Nephron (organoid): ENCODE measurements around the gene TRPM2.

Source experiments
- H3K27ac Mint-ChIP-seq, 3 experiments: 2 replicates each; pipeline ENCODE4 v1.8.0; 2020; ENCODE audit warnings: mixed read lengths in 3 of 3, mild to moderate bottlenecking in 2 of 3, moderate library complexity in 1 of 3
- H3K27me3 Mint-ChIP-seq: 2 replicates; pipeline ENCODE4 v1.8.0; 2021; ENCODE audit warnings: low read depth, mild to moderate bottlenecking, moderate library complexity, mixed read lengths
- H3K36me3 Mint-ChIP-seq: 2 replicates; pipeline ENCODE4 v1.8.0; 2020; ENCODE audit warnings: low read depth, mixed read lengths
- H3K4me1 Mint-ChIP-seq: 2 replicates; pipeline ENCODE4 v1.8.0; 2020; ENCODE audit warnings: mixed read lengths
- H3K4me3 Mint-ChIP-seq, 3 experiments: 2 replicates each; pipeline ENCODE4 v1.8.0; 2020; ENCODE audit warnings: mild to moderate bottlenecking in 3 of 3, mixed read lengths in 3 of 3, moderate library complexity in 2 of 3
- H3K9me3 Mint-ChIP-seq: 2 replicates; pipeline ENCODE4 v1.8.0; 2020; ENCODE audit warnings: mixed read lengths
- CTCF ChIP-seq, 3 experiments: fragments of 200-600 bp; sonication (generic); IDR thresholded peaks; one replicate each; pipeline ENCODE4 v1.5.0; 2021; ENCODE audit warnings: antibody characterized with exemption in 3 of 3; ENCODE audit not compliant: unreplicated experiment in 3 of 3

TRPM2 gene

DNA sequence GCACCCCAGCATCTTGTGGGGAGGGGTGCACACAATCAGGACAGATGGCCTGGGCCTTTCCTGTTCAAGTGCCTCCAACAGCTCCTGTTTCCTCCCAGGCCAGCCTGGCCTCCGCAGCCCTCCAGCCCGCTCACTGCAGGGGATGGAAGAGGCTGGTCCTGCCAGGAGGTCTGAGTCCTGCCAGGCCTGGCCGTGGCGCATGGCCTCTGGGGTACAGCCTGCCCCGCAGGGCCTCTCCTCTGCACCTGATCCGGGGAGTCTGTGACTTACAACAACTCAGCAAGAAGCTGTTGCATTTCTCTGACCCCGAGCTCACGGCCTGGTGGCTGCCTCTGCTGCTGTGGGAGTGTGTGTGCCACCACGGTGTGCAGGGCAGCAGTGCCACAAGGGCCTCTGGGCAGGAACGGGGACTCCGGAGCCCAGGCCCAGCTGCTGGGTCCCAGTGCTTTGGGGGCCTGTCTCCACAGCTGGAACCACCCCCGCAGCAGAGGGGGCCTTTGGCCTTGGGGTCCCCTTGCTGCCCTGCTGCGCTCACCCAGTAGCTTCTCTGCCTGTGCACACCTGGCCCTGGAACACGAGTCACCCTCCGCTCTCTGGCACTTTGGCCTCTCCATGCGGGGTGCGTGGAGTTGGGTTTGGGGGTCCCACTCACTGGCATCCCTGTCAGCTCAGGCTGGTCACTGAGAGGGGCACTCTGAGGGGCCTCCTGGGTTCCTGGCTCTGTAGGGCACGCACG lies 84.4 kb downstream of the TRPM2 start:
- no peak overlapping the region for H3K27ac Mint-ChIP-seq
- no peaks in the 10 kb centered on the region for H3K9me3 Mint-ChIP-seq
- H3K36me3 Mint-ChIP-seq: no peaks in the 10 kb centered on the region
- no peaks in the 10 kb centered on the region for H3K27me3 Mint-ChIP-seq
- peaks cover 4% of the 10 kb centered on the region for H3K4me1 Mint-ChIP-seq
- H3K4me3 Mint-ChIP-seq: no peak overlapping the region
- no peak for TF ChIP-seq CTCF (IDR thresholded peaks at IDR 0.05; ENCODE audit: unreplicated experiment in 3 of 3)

GRCh38 chr21:44438531-44439210 lies 85.2 kb downstream of the TRPM2 start:
- TF ChIP-seq CTCF (IDR thresholded peaks at IDR 0.05; ENCODE audit: unreplicated experiment in 3 of 3): no peak
- Mint-ChIP-seq H3K9me3 (no peaks in the 10 kb centered on the region), H3K27ac (no peak overlapping the region), H3K36me3 (no peaks in the 10 kb centered on the region), H3K4me1 (peaks cover 4% of the 10 kb centered on the region), H3K27me3 (no peaks in the 10 kb centered on the region), H3K4me3 (no peak overlapping the region)

DNA sequence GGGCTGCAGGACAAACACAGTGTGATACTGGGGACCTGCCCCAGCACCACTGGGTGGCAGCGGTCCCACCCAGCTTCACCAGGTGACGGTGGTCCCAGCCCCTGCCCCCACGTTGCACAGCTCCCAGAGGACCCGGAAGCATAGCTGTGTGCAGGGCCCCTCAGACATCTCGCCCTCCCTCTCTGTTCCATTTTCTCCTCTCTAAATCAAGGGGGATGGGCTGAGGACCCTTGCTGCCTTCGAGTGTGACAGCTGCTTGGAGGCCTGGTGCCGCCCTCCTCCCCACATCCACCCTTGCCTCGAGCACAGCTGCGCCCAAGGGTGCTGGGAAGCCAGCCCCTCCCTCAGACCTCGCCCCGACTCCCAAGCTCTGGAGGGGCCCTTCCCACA lies 85.8 kb downstream of the TRPM2 start:
- H3K27ac Mint-ChIP-seq: no peak overlapping the region
- no peak for TF ChIP-seq CTCF (IDR thresholded peaks at IDR 0.05; ENCODE audit: unreplicated experiment in 3 of 3)
- no peaks in the 10 kb centered on the region for H3K27me3 Mint-ChIP-seq
- H3K4me3 Mint-ChIP-seq: no peak overlapping the region
- H3K36me3 Mint-ChIP-seq: no peaks in the 10 kb centered on the region
- H3K4me1 Mint-ChIP-seq: peaks cover 4% of the 10 kb centered on the region
- no peaks in the 10 kb centered on the region for H3K9me3 Mint-ChIP-seq

DNA sequence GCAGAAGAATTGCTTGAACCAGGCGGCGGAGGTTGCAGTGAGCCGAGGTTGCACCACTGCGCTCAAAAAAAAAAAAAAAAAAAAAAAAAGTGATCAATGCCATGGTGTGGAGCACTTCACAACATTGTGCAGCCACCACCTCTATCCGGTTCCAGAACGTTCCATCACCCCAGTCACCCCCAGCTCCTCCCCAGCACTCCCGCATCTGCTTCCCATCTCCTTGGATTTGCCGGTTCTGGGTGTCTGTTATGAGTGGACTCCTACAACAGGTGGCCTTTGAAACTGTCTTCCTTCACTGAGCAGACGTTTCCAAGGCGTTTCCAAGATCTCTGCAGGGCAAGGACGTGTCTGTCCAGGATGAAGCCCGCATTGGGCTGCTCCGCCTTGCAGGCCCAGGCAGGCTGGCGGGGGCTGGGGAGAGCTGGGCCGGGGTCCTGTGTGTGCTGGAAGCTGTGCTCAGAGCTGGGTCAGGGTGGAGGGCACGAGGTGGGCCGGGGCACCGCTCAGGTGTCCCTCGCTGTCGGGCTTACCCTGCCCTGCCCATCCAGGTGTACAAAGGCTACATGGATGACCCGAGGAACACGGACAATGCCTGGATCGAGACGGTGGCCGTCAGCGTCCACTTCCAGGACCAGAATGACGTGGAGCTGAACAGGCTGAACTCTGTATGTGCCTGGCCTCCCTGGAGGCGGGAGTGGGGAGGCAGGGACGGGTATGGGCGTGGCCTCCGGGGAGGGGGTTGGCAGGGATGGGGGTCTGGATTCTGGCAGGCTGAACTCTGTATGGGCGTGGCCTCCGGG lies 87.0 kb downstream of the TRPM2 start:
- TF ChIP-seq CTCF (IDR thresholded peaks at IDR 0.05; ENCODE audit: unreplicated experiment in 3 of 3): no peak
- Mint-ChIP-seq H3K27ac (peak overlapping the region in 1 of 3 experiments; percentile 10), H3K9me3 (no peaks in the 10 kb centered on the region), H3K27me3 (peaks cover 3% of the 10 kb centered on the region), H3K4me3 (no peak overlapping the region), H3K36me3 (no peaks in the 10 kb centered on the region), H3K4me1 (peaks cover 10% of the 10 kb centered on the region)

DNA sequence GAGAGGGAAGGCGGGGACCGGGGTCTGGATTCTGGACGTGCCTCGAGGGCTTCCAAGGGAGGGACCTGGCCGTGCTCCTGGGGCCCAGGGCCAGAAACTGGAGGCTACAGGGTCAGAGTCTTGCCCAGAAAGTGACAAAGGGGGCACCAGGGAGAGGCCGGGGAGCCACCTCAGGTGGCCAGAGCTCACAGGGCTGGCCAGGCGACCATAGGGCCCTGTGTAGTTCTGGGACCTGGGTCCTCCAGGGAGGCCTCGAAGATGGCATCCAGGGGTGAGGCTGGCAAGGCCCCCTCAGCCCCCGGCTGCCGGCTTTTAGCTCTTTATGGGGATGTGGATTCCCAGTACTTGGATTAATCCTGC lies 87.6 kb downstream of the TRPM2 start:
- H3K4me1 Mint-ChIP-seq: peaks cover 11% of the 10 kb centered on the region
- no peaks in the 10 kb centered on the region for H3K9me3 Mint-ChIP-seq
- H3K4me3 Mint-ChIP-seq: no peak overlapping the region
- H3K27ac Mint-ChIP-seq: no peak overlapping the region
- peaks cover 3% of the 10 kb centered on the region for H3K27me3 Mint-ChIP-seq
- no peak for TF ChIP-seq CTCF (IDR thresholded peaks at IDR 0.05; ENCODE audit: unreplicated experiment in 3 of 3)
- no peaks in the 10 kb centered on the region for H3K36me3 Mint-ChIP-seq
